Heart left ventricle (tissue), 16 donors: Measurements from ENCODE around the gene BICD1. TPM values are rescaled to one million over a fixed set of nuclear protein-coding genes. Genes with fewer than 3 reads are reported as not detected.

Experiments
- ATAC-seq, 4 donors: fragments of 200-7000 bp; cut with Tn5 transposase; one replicate each; pipeline ENCODE4 v1.9.1; 2020 to 2022; ENCODE audit warnings: moderate library complexity in 4 of 4, mild to moderate bottlenecking in 3 of 4, moderate number of reproducible peaks in 1 of 4
- DNase-seq, 5 donors: peaks; one replicate each; pipeline ENCODE4 v3.0.0-alpha.2; 2020
- H3K27ac ChIP-seq, 12 donors: fragments of 200-600 bp; sonication (generic) in 4 of 12; one replicate each; pipeline versions ENCODE4 v1.5.0 to v1.8.0; 2016 to 2022; ENCODE audit warnings: mild to moderate bottlenecking in 2 of 12
- H3K27me3 ChIP-seq, 9 donors: fragments of 200-600 bp; sonication (generic) in 2 of 9; one replicate each; pipeline versions ENCODE4 v1.5.1 to v1.8.0; 2016 to 2022; ENCODE audit warnings: mild to moderate bottlenecking in 3 of 9
- H3K36me3 ChIP-seq, 9 donors: fragments of 200-600 bp; sonication (generic) in 2 of 9; one replicate each; pipeline versions ENCODE4 v1.5.0 to v1.8.0; 2018 to 2022; ENCODE audit warnings: mild to moderate bottlenecking in 2 of 9
- H3K4me1 ChIP-seq, 12 donors: fragments of 200-600 bp; sonication (generic) in 4 of 12; one replicate each; pipeline versions ENCODE4 v1.5.0 to v1.8.0; 2016 to 2022; ENCODE audit warnings: mild to moderate bottlenecking in 3 of 12
- H3K4me3 ChIP-seq, 12 donors: fragments of 200-600 bp; sonication (generic) in 4 of 12; one replicate each; pipeline versions ENCODE4 v1.5.0 to v1.8.0; 2017 to 2022; ENCODE audit warnings: mild to moderate bottlenecking in 9 of 12, moderate library complexity in 4 of 12
- H3K9me3 ChIP-seq, 12 donors: fragments of 200-600 bp; sonication (generic) in 4 of 12; one replicate each; pipeline versions ENCODE4 v1.5.0 to v1.8.0; 2016 to 2022; ENCODE audit warnings: mild to moderate bottlenecking in 1 of 12
- CTCF ChIP-seq, 12 donors: fragments of 200-600 bp; sonication (generic) in 4 of 12; IDR thresholded peaks; one replicate each; pipeline versions ENCODE4 v1.5.0 to v1.8.0; 2018 to 2022; ENCODE audit warnings: antibody characterized with exemption in 12 of 12, mild to moderate bottlenecking in 5 of 12
- POLR2A ChIP-seq, 2 donors: fragments of 450-650 bp; IDR thresholded peaks; one replicate each; pipeline ENCODE4 v1.6.1; 2017; ENCODE audit warnings: antibody characterized with exemption in 2 of 2, mild to moderate bottlenecking in 2 of 2, moderate library complexity in 2 of 2
- WGBS, 4 donors: extraction: QIAGEN DNeasy Blood & Tissue Kit in 2 of 4; methylation state at CpG; one replicate each; pipeline versions ENCODE4 v1.1.5 to v1.1.7; 2013 to 2018; 5-methylcytosine and 5-hydroxymethylcytosine counted together
- intact Hi-C, 10 donors: fragments of 100-400 bp; cut with DNase I; formaldehyde crosslinking; loops; one replicate each; pipeline versions ENCODE4 v1.11.1 to v1.14.2; 2022
- polyA plus RNA-seq, 2 donors: library from polyadenylated mRNA; stranded (reverse); fragments of 200-250 nt; gene quantifications; one replicate each; pipeline ENCODE4 v1.2.3, GENCODE V29; 2013
- total RNA-seq, 9 donors: library from RNA; depleted of rRNA in 2 of 9; stranded (reverse); fragments of >200 nt in 2 of 9; fragmentation: NEBNext Ultra II Directional in 3 of 9; extraction: Animal tissue kit (Norgen Biotek cat#: 25700) in 3 of 9; gene quantifications; one replicate each; pipeline versions ENCODE4 v1.1.0 to v1.2.4, GENCODE V29; 2016 to 2023
- donor health status: ischemic (EF 13 %, LVEDD 7.1; RV severe dilation, severe dysfunction).
- donor health status: healthy with polysubstance abuse.
- donor health status: DM: no; HTN: yes; CAD: no.
- donor health status: DM: no; HTN: no; CAD: no.
- donor health status: ischemic (EF 25% LVEDD 6.9; RV normal size, moderate dysfunction).
- donor health status: ischemic (EF 25% LVEDD 5.7; RV mildly dilated, moderate dysfunction).
- donor health status: healthy.
- donor health status: DM: yes; HTN: yes; CAD: no.
- donor health status: ischemic (EF 35%, LVEDD 5.7; RV mildly dilated, moderate dysfunction).
- donor health status: nonischemic (EF 11% LVEDD 7.7; RV severe dilation, severe dysfunction).
- donor health status: DM: yes; HTN: yes; CAD: no.
- donor health status: PGD.
- donor health status: ischemic (EF 29% LVEDD 5.4; RV normal size, mild dysfunction).
- donor health status: nonischemic (EF 23%, LVEDD 6.1; RV moderate dilation, normal function).

BICD1 gene
- total and polyA plus RNA-seq, 11 donors: 2.1 to 16.3 (median 7.0) TPM

- TF ChIP-seq CTCF (IDR thresholded peaks at IDR 0.05): no peak
- no peak for TF ChIP-seq POLR2A (IDR thresholded peaks at IDR 0.05)
- no peak overlapping the region for H3K4me3 ChIP-seq
- no peaks in the 10 kb centered on the region for H3K27me3 ChIP-seq
- H3K36me3 ChIP-seq: no peaks in the 10 kb centered on the region
- no peak for ATAC-seq
- H3K27ac ChIP-seq: no peak overlapping the region
- DNase-seq: no peak
- H3K4me1 ChIP-seq: peaks cover 0 to 7% (median under 1%) of the 10 kb centered on the region in 12 donors
- 98 to 99% (median 99%) methylated on average over 3 of the region's 3 CpGs for WGBS, 4 donors
- H3K9me3 ChIP-seq: no peaks in the 10 kb centered on the region
- intact Hi-C loops: no loop called here
Measured at GRCh38 chr12:32205731-32206130, 99.1 kb downstream of the BICD1 start.

GRCh38 chr12:32208355-32208754 lies 101.7 kb downstream of the BICD1 start:
- DNase-seq: no peak
- Histone ChIP-seq H3K4me3 (no peak overlapping the region), H3K9me3 (no peaks in the 10 kb centered on the region), H3K27ac (no peak overlapping the region), H3K27me3 (no peaks in the 10 kb centered on the region), H3K36me3 (no peaks in the 10 kb centered on the region), H3K4me1 (peaks cover 0 to 16% (median 8%) of the 10 kb centered on the region in 12 donors)
- no peak for ATAC-seq
- 58 to 66% (median 63%) methylated on average over 2 of the region's 2 CpGs for WGBS, 4 donors
- TF ChIP-seq POLR2A (IDR thresholded peaks at IDR 0.05): no peak
- intact Hi-C loops: no loop called here

GRCh38 chr12:32211066-32211899 lies 104.6 kb downstream of the BICD1 start:
- 69 to 79% (median 73%) methylated on average over 2 of the region's 2 CpGs for WGBS, 4 donors
- DNase-seq (no peak), ATAC-seq (no peak)
- intact Hi-C loops: no loop called here
- TF ChIP-seq CTCF (IDR thresholded peaks at IDR 0.05) (no peak), POLR2A (IDR thresholded peaks at IDR 0.05) (no peak)
- Histone ChIP-seq H3K27ac (no peak overlapping the region), H3K4me3 (no peak overlapping the region), H3K27me3 (no peaks in the 10 kb centered on the region), H3K36me3 (peaks cover 0 to 4% (median 2%) of the 10 kb centered on the region in 9 donors), H3K9me3 (no peaks in the 10 kb centered on the region), H3K4me1 (peaks cover 0 to 16% (median 8%) of the 10 kb centered on the region in 12 donors)

GRCh38 chr12:32211900-32212156 lies 105.2 kb downstream of the BICD1 start:
- H3K27me3 ChIP-seq: no peaks in the 10 kb centered on the region
- ATAC-seq: no peak
- H3K4me3 ChIP-seq: no peak overlapping the region
- no peak overlapping the region for H3K27ac ChIP-seq
- TF ChIP-seq POLR2A (IDR thresholded peaks at IDR 0.05): no peak
- TF ChIP-seq CTCF (IDR thresholded peaks at IDR 0.05): no peak
- no peaks in the 10 kb centered on the region for H3K9me3 ChIP-seq
- intact Hi-C loops: no loop called here
- peaks cover 0 to 16% (median 8%) of the 10 kb centered on the region in 12 donors for H3K4me1 ChIP-seq
- 72 to 82% (median 80%) methylated on average over 2 of the region's 2 CpGs for WGBS, 4 donors
- H3K36me3 ChIP-seq: peaks cover 0 to 9% (median 7%) of the 10 kb centered on the region in 9 donors
- no peak for DNase-seq

- no peak for TF ChIP-seq POLR2A (IDR thresholded peaks at IDR 0.05)
- Histone ChIP-seq H3K27ac (no peak overlapping the region), H3K36me3 (peaks cover 0 to 26% (median 19%) of the 10 kb centered on the region in 9 donors), H3K9me3 (no peaks in the 10 kb centered on the region), H3K4me3 (no peak overlapping the region), H3K4me1 (peaks cover 0 to 16% (median 6%) of the 10 kb centered on the region in 12 donors), H3K27me3 (no peaks in the 10 kb centered on the region)
- 95 to 98% (median 97%) methylated on average over 5 of the region's 5 CpGs for WGBS, 4 donors
- intact Hi-C loops: no loop called here
- DNase-seq (no peak), ATAC-seq (no peak)
Measured at GRCh38 chr12:32214723-32215122, 108.1 kb downstream of the BICD1 start.
